ENCODE measurements around the gene ZNF536.

- TF ChIP-seq CTCF (IDR thresholded peaks at IDR 0.05), result no peak
- TF ChIP-seq POLR2A (IDR thresholded peaks at IDR 0.05), result no peak
Measured at GRCh38 chr19:30498707-30499106, 126.5 kb downstream of the ZNF536 start.

Data from esophagus squamous epithelium (tissue), 4 donors.